ENCODE results near the gene CAMKMT. TPM values are rescaled to one million over a fixed set of nuclear protein-coding genes. Genes with fewer than 3 reads are reported as not detected.

The CAMKMT gene
- total and polyA plus RNA-seq, 9 of the 15 experiments (the other 6 are each of a cell fraction or from before 2014, with no cell fraction given), result 1.6 to 15.3 (median 7.4) TPM

DNA sequence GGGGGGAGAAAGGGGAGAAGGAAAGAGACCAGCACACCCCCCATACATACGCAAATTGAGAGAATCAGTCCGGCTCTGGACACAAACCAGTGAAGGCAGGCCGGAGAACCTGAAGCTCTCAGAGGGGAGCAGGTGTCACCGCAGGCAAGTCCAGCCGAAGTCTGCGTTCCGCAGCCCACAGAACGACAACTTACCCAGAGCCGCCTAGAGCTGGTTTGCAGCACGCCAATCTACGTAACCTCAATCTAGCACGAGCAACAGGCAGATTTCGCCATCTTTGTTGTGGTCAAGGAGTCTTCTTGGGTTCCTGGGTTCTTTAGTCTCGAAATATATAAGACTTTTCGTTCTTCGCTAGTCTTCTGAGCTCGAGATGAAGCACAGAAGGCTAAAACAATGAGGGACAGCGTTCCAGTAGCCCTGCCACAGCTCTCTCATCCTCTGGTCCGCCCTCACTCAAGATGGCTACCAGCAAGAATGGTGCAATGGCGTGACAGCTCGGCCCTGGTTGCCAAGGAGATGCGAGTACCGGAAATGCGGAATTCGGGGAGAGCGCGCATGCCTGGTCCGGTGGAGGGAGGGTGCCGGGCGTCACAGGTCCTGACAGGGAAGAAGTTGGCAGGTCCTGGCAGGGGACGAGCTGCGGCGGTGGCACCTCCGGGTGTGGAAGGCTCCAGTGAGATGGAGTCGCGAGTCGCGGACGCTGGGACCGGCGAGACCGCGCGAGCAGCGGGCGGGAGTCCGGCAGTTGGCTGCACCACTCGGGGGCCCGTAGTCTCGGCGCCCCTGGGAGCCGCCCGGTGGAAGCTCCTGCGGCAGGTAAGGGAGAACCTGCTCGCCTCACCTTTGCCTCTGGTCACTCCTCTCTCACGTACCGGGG is at the start of gene CAMKMT, which contains the start of gene PREPL (continued):
- TF ChIP-seq, protein P1, sequence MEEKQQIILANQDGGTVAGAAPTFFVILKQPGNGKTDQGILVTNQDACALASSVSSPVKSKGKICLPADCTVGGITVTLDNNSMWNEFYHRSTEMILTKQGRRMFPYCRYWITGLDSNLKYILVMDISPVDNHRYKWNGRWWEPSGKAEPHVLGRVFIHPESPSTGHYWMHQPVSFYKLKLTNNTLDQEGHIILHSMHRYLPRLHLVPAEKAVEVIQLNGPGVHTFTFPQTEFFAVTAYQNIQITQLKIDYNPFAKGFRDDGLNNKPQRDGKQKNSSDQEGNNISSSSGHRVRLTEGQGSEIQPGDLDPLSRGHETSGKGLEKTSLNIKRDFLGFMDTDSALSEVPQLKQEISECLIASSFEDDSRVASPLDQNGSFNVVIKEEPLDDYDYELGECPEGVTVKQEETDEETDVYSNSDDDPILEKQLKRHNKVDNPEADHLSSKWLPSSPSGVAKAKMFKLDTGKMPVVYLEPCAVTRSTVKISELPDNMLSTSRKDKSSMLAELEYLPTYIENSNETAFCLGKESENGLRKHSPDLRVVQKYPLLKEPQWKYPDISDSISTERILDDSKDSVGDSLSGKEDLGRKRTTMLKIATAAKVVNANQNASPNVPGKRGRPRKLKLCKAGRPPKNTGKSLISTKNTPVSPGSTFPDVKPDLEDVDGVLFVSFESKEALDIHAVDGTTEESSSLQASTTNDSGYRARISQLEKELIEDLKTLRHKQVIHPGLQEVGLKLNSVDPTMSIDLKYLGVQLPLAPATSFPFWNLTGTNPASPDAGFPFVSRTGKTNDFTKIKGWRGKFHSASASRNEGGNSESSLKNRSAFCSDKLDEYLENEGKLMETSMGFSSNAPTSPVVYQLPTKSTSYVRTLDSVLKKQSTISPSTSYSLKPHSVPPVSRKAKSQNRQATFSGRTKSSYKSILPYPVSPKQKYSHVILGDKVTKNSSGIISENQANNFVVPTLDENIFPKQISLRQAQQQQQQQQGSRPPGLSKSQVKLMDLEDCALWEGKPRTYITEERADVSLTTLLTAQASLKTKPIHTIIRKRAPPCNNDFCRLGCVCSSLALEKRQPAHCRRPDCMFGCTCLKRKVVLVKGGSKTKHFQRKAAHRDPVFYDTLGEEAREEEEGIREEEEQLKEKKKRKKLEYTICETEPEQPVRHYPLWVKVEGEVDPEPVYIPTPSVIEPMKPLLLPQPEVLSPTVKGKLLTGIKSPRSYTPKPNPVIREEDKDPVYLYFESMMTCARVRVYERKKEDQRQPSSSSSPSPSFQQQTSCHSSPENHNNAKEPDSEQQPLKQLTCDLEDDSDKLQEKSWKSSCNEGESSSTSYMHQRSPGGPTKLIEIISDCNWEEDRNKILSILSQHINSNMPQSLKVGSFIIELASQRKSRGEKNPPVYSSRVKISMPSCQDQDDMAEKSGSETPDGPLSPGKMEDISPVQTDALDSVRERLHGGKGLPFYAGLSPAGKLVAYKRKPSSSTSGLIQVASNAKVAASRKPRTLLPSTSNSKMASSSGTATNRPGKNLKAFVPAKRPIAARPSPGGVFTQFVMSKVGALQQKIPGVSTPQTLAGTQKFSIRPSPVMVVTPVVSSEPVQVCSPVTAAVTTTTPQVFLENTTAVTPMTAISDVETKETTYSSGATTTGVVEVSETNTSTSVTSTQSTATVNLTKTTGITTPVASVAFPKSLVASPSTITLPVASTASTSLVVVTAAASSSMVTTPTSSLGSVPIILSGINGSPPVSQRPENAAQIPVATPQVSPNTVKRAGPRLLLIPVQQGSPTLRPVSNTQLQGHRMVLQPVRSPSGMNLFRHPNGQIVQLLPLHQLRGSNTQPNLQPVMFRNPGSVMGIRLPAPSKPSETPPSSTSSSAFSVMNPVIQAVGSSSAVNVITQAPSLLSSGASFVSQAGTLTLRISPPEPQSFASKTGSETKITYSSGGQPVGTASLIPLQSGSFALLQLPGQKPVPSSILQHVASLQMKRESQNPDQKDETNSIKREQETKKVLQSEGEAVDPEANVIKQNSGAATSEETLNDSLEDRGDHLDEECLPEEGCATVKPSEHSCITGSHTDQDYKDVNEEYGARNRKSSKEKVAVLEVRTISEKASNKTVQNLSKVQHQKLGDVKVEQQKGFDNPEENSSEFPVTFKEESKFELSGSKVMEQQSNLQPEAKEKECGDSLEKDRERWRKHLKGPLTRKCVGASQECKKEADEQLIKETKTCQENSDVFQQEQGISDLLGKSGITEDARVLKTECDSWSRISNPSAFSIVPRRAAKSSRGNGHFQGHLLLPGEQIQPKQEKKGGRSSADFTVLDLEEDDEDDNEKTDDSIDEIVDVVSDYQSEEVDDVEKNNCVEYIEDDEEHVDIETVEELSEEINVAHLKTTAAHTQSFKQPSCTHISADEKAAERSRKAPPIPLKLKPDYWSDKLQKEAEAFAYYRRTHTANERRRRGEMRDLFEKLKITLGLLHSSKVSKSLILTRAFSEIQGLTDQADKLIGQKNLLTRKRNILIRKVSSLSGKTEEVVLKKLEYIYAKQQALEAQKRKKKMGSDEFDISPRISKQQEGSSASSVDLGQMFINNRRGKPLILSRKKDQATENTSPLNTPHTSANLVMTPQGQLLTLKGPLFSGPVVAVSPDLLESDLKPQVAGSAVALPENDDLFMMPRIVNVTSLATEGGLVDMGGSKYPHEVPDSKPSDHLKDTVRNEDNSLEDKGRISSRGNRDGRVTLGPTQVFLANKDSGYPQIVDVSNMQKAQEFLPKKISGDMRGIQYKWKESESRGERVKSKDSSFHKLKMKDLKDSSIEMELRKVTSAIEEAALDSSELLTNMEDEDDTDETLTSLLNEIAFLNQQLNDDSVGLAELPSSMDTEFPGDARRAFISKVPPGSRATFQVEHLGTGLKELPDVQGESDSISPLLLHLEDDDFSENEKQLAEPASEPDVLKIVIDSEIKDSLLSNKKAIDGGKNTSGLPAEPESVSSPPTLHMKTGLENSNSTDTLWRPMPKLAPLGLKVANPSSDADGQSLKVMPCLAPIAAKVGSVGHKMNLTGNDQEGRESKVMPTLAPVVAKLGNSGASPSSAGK (IDR thresholded peaks at IDR 0.05), result peak; percentile 63
- TF ChIP-seq L3MBTL2 (IDR thresholded peaks at IDR 0.05), result peak; percentile 82
- peak; percentile 88 for TF ChIP-seq XRCC5 (IDR thresholded peaks at IDR 0.05; ENCODE audit: low read depth, low read length)
- TF ChIP-seq DIDO1 (tag; IDR thresholded peaks at IDR 0.05; ENCODE audit: low read depth), result peak; percentile 89
- TF ChIP-seq, protein P2, sequence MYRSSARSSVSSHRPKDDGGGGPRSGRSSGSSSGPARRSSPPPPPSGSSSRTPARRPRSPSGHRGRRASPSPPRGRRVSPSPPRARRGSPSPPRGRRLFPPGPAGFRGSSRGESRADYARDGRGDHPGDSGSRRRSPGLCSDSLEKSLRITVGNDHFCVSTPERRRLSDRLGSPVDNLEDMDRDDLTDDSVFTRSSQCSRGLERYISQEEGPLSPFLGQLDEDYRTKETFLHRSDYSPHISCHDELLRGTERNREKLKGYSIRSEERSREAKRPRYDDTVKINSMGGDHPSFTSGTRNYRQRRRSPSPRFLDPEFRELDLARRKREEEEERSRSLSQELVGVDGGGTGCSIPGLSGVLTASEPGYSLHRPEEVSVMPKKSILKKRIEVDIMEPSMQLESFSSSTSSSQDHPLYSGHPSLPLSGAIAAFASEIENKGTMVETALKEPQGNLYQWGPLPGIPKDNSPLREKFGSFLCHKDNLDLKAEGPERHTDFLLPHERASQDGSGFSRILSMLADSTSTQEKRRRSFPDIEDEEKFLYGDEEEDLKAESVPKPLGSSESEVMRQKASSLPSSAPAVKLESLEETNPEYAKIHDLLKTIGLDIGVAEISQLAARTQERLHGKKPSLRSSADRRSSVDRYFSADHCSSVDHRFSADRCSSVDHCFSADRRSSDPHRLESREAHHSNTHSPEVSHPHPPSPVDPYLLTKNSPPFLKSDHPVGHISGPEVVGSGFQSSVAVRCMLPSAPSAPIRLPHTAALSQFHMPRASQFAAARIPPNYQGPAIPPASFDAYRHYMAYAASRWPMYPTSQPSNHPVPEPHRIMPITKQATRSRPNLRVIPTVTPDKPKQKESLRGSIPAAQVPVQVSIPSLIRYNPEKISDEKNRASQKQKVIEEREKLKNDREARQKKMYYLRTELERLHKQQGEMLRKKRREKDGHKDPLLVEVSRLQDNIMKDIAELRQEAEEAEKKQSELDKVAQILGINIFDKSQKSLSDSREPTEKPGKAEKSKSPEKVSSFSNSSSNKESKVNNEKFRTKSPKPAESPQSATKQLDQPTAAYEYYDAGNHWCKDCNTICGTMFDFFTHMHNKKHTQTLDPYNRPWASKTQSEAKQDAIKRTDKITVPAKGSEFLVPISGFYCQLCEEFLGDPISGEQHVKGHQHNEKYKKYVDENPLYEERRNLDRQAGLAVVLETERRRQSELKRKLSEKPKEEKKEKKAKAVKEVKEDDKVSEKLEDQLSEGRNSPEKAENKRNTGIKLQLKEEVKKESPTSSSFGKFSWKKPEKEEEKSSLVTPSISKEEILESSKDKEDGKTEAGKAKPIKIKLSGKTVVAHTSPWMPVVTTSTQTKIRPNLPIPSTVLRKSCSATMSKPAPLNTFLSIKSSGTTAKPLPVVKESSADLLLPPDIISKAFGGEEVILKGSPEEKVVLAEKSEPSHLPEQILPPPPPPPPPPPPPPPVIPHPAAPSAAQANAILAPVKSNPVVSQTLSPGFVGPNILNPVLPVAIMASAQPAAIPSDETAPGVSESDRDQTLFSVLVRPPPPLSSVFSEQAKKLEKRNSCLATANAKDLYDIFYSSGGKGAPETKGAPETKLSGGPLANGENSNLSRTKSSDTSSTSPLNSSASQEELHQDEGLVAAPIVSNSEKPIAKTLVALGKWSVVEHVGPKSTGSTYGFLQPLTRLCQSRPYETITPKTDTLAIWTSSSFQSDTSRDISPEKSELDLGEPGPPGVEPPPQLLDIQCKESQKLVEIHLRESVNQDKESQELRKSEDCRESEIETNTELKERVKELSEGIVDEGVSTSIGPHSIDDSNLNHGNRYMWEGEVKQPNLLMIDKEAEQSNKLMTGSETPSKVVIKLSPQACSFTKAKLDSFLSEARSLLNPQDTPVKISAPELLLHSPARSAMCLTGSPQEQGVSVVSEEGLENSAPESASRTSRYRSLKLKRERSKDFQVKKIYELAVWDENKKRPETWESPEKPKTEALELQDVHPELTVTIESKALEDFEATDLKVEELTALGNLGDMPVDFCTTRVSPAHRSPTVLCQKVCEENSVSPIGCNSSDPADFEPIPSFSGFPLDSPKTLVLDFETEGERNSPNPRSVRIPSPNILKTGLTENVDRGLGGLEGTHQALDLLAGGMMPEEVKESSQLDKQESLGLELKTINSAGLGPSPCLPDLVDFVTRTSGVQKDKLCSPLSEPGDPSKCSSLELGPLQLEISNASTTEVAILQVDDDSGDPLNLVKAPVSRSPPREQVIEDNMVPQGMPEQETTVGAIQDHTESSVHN (IDR thresholded peaks at IDR 0.05; ENCODE audit: borderline replicate concordance in 1 of 2, low read depth in 1 of 2), result no peak
- TF ChIP-seq BHLHE40 (IDR thresholded peaks at IDR 0.05; ENCODE audit: low read length), result peak; percentile 86
